ENCODE data around the gene C2CD4B. TPM values are rescaled to one million over a fixed set of nuclear protein-coding genes. Genes with fewer than 3 reads are reported as not detected.

Gene C2CD4B
- polyA plus RNA-seq, 1 donor (not counting 4 experiments of a cell fraction or from before 2014, with no cell fraction given), result not detected

- no peak overlapping the region for H3K9ac ChIP-seq (ENCODE audit: control insufficient read depth, extremely low read depth, insufficient read depth, low read length)
- FAIRE-seq (no peak), DNase-seq (ENCODE audit: low read depth, low spot score) (no peak)
- no peak for TF ChIP-seq EZH2 (IDR thresholded peaks at IDR 0.05; ENCODE audit: low read length)
- no peak overlapping the region for H3K27ac ChIP-seq (ENCODE audit: control insufficient read depth, insufficient read depth, low read length)
- no peaks in the 10 kb centered on the region for H3K9me1 ChIP-seq (ENCODE audit: control insufficient read depth, extremely low read depth, insufficient read depth, low read length)
- no peaks in the 10 kb centered on the region for H3K4me1 ChIP-seq (ENCODE audit: control insufficient read depth, extremely low read depth, insufficient read depth, low read length)
- no peak overlapping the region for H2AFZ ChIP-seq (ENCODE audit: control insufficient read depth, low read length)
- no peak overlapping the region for H3K4me3 ChIP-seq (ENCODE audit: control insufficient read depth in 2 of 3, extremely low read depth in 1 of 3, insufficient read depth in 2 of 3, low read depth in 1 of 3, low read length in 3 of 3)
- peaks cover 7% of the 10 kb centered on the region for H3K27me3 ChIP-seq (ENCODE audit: control insufficient read depth, extremely low read depth, insufficient read depth, low read length)
- dilution Hi-C loops (cut with MboI; ENCODE audit: extremely low pct_ligation_motif_present, low sequenced_read_pairs), result no loop called here
- no peaks in the 10 kb centered on the region for H3K79me2 ChIP-seq (ENCODE audit: control insufficient read depth, insufficient read depth, low read length)
- H3K4me2 ChIP-seq (ENCODE audit: control insufficient read depth, extremely low read depth, insufficient read depth, low read depth, low read length), result no peak overlapping the region
- no peaks in the 10 kb centered on the region for H4K20me1 ChIP-seq (ENCODE audit: control insufficient read depth, extremely low read depth, insufficient read depth, low read length)
- no peaks in the 10 kb centered on the region for H3K9me3 ChIP-seq (ENCODE audit: control insufficient read depth, low read depth, low read length)
- H3K36me3 ChIP-seq (ENCODE audit: control insufficient read depth in 2 of 2, extremely low read depth in 1 of 2, insufficient read depth in 2 of 2, low read length in 2 of 2), result no peaks in the 10 kb centered on the region
Measured at GRCh38 chr15:62173215-62173614, 8.1 kb upstream of the C2CD4B start.

- Histone ChIP-seq H3K9ac (ENCODE audit: control insufficient read depth, extremely low read depth, insufficient read depth, low read length) (no peak overlapping the region), H3K9me3 (ENCODE audit: control insufficient read depth, low read depth, low read length) (no peaks in the 10 kb centered on the region), H3K79me2 (ENCODE audit: control insufficient read depth, insufficient read depth, low read length) (no peaks in the 10 kb centered on the region), H3K4me1 (ENCODE audit: control insufficient read depth, extremely low read depth, insufficient read depth, low read length) (no peaks in the 10 kb centered on the region), H2AFZ (ENCODE audit: control insufficient read depth, low read length) (no peak overlapping the region), H3K27me3 (ENCODE audit: control insufficient read depth, extremely low read depth, insufficient read depth, low read length) (peaks cover 12% of the 10 kb centered on the region), H3K9me1 (ENCODE audit: control insufficient read depth, extremely low read depth, insufficient read depth, low read length) (no peaks in the 10 kb centered on the region), H3K4me2 (ENCODE audit: control insufficient read depth, extremely low read depth, insufficient read depth, low read depth, low read length) (no peak overlapping the region), H3K27ac (ENCODE audit: control insufficient read depth, insufficient read depth, low read length) (no peak overlapping the region), H4K20me1 (ENCODE audit: control insufficient read depth, extremely low read depth, insufficient read depth, low read length) (no peaks in the 10 kb centered on the region), H3K36me3 (ENCODE audit: control insufficient read depth in 2 of 2, extremely low read depth in 1 of 2, insufficient read depth in 2 of 2, low read length in 2 of 2) (no peaks in the 10 kb centered on the region), H3K4me3 (ENCODE audit: control insufficient read depth in 2 of 3, extremely low read depth in 1 of 3, insufficient read depth in 2 of 3, low read depth in 1 of 3, low read length in 3 of 3) (no peak overlapping the region)
- dilution Hi-C loops (cut with MboI; ENCODE audit: extremely low pct_ligation_motif_present, low sequenced_read_pairs), result no loop called here
- no peak for FAIRE-seq
- TF ChIP-seq EZH2 (IDR thresholded peaks at IDR 0.05; ENCODE audit: low read length), result no peak
- no peak for TF ChIP-seq CTCF (optimal IDR thresholded peaks at IDR 0.05 in 1 of 3, IDR thresholded peaks at IDR 0.05 in 1 of 3, conservative IDR thresholded peaks at IDR 0.05 in 1 of 3; ENCODE audit: extremely low read depth in 1 of 3, insufficient read depth in 2 of 3, low read length in 3 of 3)
- no peak for DNase-seq (ENCODE audit: low read depth, low spot score)
Measured at GRCh38 chr15:62171882-62172281, 6.8 kb upstream of the C2CD4B start.

GRCh38 chr15:62165793-62166375 lies 799 bp upstream of the C2CD4B start:
- Histone ChIP-seq H3K27me3 (ENCODE audit: control insufficient read depth, extremely low read depth, insufficient read depth, low read length) (peaks cover 53% of the 10 kb centered on the region), H3K27ac (ENCODE audit: control insufficient read depth, insufficient read depth, low read length) (no peak overlapping the region)
- no peak for FAIRE-seq

More at GRCh38 chr15:62165793-62166375, 799 bp upstream of the C2CD4B start:
- Histone ChIP-seq H3K9ac (ENCODE audit: control insufficient read depth, extremely low read depth, insufficient read depth, low read length) (no peak overlapping the region), H3K36me3 (ENCODE audit: control insufficient read depth in 2 of 2, extremely low read depth in 1 of 2, insufficient read depth in 2 of 2, low read length in 2 of 2) (no peaks in the 10 kb centered on the region), H3K79me2 (ENCODE audit: control insufficient read depth, insufficient read depth, low read length) (no peaks in the 10 kb centered on the region), H2AFZ (ENCODE audit: control insufficient read depth, low read length) (no peak overlapping the region), H3K9me3 (ENCODE audit: control insufficient read depth, low read depth, low read length) (no peaks in the 10 kb centered on the region), H3K4me2 (ENCODE audit: control insufficient read depth, extremely low read depth, insufficient read depth, low read depth, low read length) (no peak overlapping the region), H3K9me1 (ENCODE audit: control insufficient read depth, extremely low read depth, insufficient read depth, low read length) (no peaks in the 10 kb centered on the region), H4K20me1 (ENCODE audit: control insufficient read depth, extremely low read depth, insufficient read depth, low read length) (no peaks in the 10 kb centered on the region), H3K4me1 (ENCODE audit: control insufficient read depth, extremely low read depth, insufficient read depth, low read length) (peaks cover 4% of the 10 kb centered on the region), H3K4me3 (ENCODE audit: control insufficient read depth in 2 of 3, extremely low read depth in 1 of 3, insufficient read depth in 2 of 3, low read depth in 1 of 3, low read length in 3 of 3) (no peak overlapping the region)
- no peak for DNase-seq (ENCODE audit: low read depth, low spot score)
- TF ChIP-seq CTCF (optimal IDR thresholded peaks at IDR 0.05 in 1 of 3, IDR thresholded peaks at IDR 0.05 in 1 of 3, conservative IDR thresholded peaks at IDR 0.05 in 1 of 3; ENCODE audit: extremely low read depth in 1 of 3, insufficient read depth in 2 of 3, low read length in 3 of 3), result no peak
- TF ChIP-seq EZH2 (IDR thresholded peaks at IDR 0.05; ENCODE audit: low read length), result no peak
- dilution Hi-C loops (cut with MboI; ENCODE audit: extremely low pct_ligation_motif_present, low sequenced_read_pairs), result no loop called here
